GM10847 (cell line): ENCODE measurements around the gene KRTAP5-6.

Experiments used
- POLR2A ChIP-seq: IDR thresholded peaks from 2 replicates; pipeline ENCODE4 v1.6.1; 2011; ENCODE audit not compliant: insufficient read length; ENCODE audit errors: extremely low read depth

KRTAP5-6 gene

DNA sequence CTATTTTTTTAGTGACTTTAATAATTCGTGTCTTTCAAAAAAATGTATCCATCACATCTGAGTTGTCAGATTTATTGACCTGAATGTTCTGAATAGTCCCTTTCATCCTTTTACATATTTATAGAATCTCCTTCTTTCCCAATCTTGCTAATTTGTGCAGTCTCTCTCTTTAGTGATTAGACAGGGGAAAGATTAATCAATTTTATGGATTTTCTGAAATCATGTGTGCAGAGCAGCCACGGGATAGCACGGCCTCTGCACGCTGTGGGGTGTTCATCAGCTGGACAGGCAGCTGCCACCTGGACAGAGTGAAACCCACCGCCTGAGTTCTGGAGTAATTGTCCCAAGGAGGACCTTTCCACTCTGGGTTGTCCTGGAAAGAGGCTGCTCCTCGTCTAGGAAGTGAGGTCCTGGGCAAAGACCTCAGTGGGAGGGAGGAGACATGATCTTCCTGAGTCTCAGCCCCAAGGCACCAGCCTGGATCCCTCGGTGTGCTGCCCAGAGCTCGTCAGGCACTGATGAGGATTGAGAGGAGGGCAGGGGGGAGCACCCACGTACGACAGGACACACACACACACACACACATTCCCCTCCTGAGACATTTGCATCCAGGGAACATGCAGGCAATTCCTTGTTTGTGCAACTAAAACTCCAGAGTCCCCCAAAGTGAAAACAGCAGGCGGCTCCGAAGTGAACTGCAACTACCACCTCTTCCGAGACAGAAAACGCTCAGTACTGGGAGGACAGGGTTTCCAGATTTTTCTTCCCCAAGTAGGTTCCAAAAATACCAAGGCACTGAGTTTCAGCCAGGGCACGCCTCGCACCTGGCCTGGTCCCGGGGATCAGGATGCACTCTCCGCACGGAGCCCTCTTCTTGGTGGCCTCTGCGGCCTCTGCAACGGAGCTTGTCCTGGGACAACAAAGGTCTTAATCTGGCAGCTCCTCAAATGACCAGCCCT, 22.5 kb upstream of the KRTAP5-6 start:
- no peak for TF ChIP-seq POLR2A

DNA sequence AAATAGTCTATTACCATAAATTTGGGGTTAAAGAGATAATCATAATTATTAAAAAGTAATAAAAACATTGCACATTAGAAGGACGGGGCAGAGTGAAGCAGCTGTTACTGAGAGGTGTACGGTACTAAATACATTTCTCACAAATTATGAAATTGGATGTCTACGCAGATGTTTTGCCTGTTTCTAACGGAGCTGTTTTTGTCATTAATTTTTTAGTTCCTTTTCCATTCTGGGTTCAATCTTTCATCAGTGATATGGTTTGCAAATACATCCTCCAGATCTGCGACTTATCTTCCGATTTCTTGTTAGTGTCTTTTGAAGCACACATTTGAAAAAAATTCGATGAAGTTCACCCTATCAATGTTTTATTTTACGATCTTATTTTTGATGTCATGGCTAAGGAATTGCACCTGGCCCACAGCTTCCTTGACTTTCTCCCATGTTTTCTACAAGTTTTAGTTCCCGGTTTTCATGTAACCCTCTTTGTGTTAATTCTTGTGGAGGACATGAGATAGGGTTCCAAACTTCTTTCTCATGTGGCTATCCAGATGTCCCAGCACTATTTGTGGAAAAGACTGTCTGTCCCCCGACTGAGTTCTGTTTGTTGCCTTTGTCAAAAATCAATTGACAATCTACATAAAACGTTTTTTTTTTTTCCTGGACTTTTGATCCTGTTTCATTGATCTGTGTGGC, 21.3 kb upstream of the KRTAP5-6 start:
- no peak for TF ChIP-seq POLR2A

DNA sequence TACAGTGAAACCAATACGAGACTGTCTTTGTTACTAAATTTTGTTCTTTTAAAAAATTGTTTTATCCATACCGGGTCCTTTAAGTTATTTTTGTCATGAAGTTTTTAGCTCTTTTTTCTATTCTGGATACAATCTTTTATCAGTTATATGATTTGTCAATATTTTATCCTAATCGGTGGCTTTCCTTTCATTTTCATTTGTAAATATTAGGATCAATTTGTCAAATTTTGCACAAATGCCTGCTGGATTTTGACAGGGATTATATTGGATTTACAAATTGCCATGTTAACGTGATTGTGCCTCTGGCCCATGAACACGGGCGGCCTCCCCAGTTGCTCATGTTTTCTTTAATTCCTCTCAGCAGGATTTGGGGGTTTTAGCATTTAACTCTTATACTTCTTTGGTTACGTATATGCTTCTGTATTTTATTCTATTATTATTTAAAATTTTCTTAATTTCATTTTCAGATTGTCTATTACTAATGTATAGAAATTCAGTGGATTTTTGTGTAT, 20.7 kb upstream of the KRTAP5-6 start:
- no peak for TF ChIP-seq POLR2A

DNA sequence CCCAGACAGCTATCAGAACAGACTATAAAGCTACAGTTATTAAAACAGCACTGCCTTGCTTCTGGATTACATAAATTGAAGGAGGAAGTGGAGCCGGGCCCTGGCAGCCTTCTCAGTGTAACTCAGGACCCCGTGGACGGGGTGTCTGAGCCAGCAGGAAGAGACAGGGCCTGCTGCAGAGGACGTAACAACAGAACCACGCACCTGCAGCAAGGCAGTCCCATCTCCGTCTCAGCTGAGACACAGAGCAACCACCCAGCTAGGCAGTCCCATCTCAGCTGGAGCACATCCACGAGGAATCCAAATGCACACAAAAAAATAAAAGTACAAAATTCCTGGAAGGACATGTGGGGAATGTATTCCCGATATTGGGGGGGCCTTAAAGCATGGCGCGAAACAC, 17.1 kb upstream of the KRTAP5-6 start:
- TF ChIP-seq POLR2A = no peak

DNA sequence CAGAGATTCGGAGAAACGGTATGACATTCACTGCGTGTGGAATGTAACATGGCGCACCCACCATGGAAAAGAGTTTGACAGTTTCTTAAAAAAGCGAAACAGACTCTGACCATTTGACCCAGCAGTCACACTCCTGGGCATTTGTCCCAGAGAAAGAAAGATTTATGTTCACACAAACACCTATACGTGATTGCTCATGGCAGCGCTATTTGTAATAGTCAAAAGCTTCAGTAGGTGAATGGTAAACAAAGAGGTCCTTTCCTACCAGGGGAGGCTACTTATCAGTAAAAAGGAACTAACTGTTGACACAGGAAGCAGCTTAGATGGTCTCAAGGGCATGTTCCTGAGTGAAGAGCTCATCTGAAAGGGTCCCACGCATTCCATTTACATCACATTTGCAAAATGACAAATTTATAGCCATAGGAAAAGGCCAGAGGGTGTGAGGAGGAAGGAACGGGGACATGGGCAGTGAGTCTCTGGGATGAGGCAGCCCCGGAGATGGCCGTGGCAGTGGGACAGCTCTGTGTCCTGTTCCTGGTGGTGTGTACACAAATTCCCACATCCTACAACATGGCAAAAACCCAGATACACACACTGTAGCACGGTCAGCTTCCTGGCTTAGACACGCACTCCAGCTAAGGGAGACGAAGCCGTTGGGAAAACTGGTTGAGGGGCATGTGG, 14.6 kb upstream of the KRTAP5-6 start:
- TF ChIP-seq POLR2A = no peak

DNA sequence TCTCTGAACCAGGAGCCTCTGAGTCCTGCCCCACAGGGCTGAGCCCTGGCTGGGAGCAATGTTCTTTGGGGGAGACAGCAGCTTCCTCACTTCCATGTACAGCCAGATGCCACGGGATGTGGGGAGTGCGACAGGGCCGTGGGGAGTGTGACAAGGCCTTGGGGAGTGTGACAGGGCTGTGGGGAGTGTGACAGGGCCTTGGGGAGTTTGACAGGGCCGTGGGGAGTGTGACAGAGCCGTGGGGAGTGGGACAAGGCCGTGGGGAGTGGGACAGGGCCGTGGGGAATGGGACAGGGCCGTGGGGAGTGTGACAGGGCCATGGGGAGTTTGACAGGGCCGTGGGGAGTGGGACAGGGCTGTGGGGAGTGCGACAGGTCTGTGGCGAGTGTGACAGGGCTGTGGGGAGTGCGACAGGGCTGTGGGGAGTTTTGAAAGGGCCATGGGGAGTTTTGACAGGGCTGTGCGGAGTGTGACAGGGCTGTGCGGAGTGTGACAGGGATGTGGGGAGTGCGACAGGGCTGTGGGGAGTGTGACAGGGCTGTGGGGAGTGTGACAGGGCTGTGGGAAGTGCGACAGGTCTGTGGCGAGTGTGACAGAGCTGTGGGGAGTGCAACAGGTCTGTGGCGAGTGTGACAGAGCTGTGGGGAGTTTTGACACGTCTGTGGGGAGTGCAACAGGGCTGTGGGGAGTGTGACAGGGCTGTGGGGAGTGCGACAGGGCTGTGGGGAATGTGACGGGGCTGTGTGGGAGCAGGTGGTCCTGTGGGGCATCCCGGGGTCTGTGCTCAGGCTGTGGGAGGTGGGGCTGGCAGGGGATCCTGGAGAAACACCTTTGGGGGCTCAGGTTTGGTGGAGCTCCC, 6.6 kb upstream of the KRTAP5-6 start:
- no peak for TF ChIP-seq POLR2A

DNA sequence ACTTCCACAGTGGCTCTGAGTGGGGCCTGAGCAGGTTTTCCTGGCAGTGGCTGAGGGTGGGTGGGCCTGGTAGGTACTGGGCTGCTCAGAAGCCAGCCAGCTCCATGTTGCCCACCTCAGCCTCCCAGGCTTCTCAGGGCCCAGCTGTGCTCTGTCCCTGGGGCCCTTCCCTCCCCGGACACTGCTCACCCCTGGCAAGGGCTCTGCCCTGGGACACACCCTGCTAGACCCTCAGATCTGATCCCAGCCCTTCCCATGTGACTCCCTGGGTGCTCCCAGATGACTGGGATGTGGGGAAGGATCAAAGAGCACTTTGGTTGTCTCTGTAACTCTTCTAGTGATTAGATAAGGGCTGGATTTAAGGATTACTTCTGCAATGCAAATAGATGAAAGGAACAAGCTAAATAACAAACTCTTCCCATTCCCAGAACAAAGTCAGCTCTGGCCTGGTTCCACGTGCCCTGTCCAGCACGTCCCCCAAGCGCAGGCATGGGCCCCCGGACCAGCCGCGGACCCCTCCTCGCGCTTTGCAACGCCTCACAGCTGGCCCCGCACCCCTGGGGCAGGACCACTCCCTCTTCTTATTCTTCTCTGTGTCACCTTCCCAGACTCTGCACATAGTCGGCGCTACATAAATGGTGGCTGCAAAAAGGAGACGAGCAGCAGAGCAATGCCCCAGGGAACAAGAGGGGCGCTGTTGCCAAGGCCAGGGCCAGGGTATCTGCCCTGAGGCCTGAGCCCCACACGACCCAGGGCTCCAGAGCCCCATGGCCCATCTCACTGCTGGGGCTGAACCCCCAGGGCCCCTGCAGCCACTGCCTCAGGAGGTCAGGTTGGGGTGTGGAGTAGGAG, 5.7 kb upstream of the KRTAP5-6 start:
- TF ChIP-seq POLR2A = no peak

DNA sequence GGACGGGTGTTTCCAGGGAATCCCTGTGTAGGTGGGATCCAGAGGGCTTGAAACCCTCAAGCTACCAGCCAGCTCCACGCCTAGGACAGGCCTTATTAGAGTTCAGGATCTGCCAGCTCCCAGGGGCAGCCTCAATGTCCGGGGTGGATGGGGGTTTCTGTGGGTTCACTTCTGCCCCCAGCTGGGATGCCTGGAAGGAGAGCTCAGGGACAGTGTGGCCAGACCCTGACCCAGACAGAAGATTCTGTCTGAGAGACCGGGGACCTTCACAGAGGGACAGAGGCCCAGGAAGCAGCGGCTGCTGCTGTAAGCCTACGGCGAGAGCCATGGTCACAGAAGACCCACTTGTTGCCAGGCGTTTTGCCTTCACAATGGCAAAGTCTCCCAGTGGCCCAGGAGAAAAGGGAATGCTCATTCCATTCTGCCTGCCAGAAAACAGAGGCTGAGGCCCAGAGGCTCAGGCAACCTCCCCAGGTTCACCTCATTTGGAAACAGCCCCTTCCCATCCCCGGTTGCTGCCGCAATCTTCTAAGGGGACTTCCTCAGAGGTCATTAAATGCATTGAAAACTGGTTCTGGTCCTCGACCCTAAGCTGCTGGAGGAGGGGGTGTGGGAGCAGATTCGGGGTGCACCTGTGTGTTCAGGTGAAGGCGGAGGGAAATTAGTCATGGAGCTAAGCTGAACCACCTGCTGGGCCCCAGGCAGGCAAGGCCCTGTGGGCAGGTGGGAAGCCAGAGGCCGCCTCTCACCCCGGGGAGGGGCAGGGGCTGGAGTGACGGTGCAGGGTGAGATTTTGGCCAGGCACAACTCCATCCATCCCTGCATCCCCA, 4.9 kb upstream of the KRTAP5-6 start:
- TF ChIP-seq POLR2A = no peak

DNA sequence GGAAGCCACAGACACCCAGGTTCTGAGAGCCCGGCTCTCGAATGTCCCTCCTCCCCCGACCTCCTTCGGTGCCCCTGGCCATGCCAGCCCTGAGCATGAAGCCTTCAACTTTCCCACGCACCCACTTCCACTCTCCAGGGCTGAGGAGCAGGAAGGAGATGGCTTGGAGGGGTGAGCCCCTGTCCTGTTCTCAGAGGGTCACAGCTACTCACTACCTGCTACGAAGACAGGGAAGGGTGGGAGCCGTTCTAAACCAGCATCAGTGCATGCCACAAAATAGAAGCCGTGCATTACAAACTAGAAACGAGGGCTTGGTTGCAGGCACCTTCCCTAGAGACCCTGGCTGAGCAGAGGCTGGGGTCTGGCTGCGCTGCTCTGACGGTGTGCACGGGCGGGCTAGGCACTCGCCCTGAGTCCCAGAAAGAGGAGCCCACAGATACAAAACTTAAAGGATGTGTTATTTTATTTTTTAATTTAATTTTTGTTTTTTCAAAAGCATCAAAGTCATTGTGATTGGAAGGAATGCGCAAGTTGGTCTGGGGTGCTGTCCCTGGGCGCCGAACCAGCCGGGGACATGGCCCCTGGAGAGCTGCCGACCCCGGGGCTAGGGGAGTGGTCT, 4.2 kb upstream of the KRTAP5-6 start:
- no peak for TF ChIP-seq POLR2A

DNA sequence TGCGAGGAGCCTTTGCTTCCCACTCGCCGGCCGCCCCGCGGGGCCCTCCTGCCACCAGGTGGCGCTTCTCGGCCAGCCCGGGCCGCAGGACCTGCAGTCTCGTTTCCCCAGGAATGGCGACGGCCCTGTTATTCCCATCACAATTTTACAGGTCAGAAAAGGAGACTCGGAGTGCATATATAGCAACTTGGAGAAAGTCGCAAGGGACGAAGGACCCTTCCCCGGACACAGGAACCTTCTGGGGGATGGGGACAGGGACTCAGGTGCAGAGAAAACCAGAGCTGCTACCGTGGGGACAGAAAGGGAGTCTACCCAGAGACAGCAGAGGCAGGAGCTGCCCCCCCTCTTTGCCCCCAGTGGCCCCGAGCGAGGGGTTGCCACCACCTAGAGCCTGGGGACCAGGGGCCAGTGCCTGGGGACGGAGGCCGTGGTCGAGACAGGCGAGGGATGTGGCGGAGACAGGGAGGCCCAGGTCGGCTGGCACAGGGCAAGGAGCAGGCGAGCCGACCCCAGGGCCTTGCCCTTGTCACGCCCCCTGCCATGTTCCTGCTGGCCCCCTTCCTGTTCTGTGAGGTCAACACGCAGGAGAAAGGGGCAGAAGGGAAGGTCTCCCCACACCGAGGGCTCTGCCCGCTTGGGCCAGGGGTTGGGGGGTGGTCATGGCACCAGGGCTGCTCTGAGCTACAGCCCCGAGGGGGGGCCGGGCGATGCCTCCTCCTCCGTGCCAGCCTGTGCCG, 3.5 kb upstream of the KRTAP5-6 start:
- TF ChIP-seq POLR2A = no peak

DNA sequence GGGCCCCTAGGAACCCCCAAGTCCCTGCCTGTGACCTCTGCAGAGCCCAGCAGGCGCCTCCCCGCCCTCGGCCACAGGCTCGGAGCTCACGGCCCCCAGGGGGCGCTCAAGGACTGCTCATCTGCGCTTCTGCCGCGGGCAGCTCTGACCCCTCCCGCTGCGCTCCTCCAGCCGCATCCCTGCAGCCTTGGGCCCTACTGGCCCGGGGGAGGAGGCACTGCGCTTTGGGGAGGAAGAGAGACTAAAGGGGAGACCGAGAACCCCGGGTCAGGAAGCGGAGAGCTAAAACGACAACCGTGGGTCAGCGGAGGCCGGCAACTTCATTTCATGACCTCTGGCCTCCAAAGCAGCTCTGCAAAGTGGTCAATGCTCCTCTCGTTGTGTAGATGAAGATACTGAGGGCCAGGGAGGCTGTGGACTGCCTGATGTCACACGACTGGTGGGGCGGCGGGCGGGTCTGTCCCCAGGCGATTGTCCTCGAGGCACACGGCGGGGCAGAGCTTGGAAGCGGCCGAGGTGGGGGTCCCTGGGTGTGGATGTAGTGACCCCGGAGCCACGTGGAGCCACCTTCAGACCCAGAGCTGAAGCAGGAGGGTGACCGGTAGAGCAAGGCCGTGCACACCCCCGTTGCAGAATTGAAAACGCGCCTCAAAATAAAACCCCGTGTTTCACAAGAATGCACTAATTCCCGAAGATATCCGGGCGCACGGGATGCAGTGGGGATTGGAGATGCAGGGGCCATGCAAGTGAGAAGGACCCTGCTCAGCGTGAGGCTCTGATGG, 2.7 kb upstream of the KRTAP5-6 start:
- TF ChIP-seq POLR2A = no peak
